ENCODE results near the gene GAREM1. TPM values are rescaled to one million over a fixed set of nuclear protein-coding genes. Genes with fewer than 3 reads are reported as not detected.

Gene GAREM1
- total RNA-seq, 1 donor from 2014 or later = 5.1 TPM

- no peak for TF ChIP-seq CTCF (IDR thresholded peaks at IDR 0.05)
- no peak for TF ChIP-seq EZH2 (IDR thresholded peaks at IDR 0.05)
- TF ChIP-seq EZH2phosphoT487 (IDR thresholded peaks at IDR 0.05) = no peak
- Mint-ChIP-seq H3K4me3 (no peak overlapping the region), H3K27ac (no peak overlapping the region), H3K9me3 (no peaks in the 10 kb centered on the region), H3K4me1 (no peaks in the 10 kb centered on the region), H3K27me3 (ENCODE audit: insufficient read depth, low read depth) (no peaks in the 10 kb centered on the region), H3K36me3 (no peaks in the 10 kb centered on the region)
- no peaks in the 10 kb centered on the region for H3K27me3 ChIP-seq
- no peak for DNase-seq (ENCODE audit: low spot score)
- H3K36me3 ChIP-seq = no peaks in the 10 kb centered on the region
- no peaks in the 10 kb centered on the region for H3K4me1 ChIP-seq
- H3K27ac ChIP-seq = no peak overlapping the region
- no peaks in the 10 kb centered on the region for H4K20me1 ChIP-seq (ENCODE audit: low read depth)
- no peaks in the 10 kb centered on the region for H3F3A ChIP-seq (ENCODE audit: low read depth)
- no peaks in the 10 kb centered on the region for H3K9me3 ChIP-seq (ENCODE audit: low read depth)
- no peak overlapping the region for H3K4me2 ChIP-seq
- H2AFZ ChIP-seq (replicated peaks) = no peak overlapping the region
- no peak overlapping the region for H3K4me3 ChIP-seq
- H3K9ac ChIP-seq = no peak overlapping the region
- H3K79me2 ChIP-seq (ENCODE audit: low read depth) = no peaks in the 10 kb centered on the region
Observed at GRCh38 chr18:32317651-32318050, 153.0 kb downstream of the GAREM1 start.

GRCh38 chr18:32315881-32316280 lies 154.8 kb downstream of the GAREM1 start:
- Histone ChIP-seq H3K79me2 (ENCODE audit: low read depth) (no peaks in the 10 kb centered on the region), H3F3A (ENCODE audit: low read depth) (no peaks in the 10 kb centered on the region), H3K4me2 (no peak overlapping the region), H3K9ac (no peak overlapping the region), H3K9me3 (ENCODE audit: low read depth) (no peaks in the 10 kb centered on the region), H3K27me3 (no peaks in the 10 kb centered on the region), H3K4me1 (no peaks in the 10 kb centered on the region), H3K4me3 (no peak overlapping the region), H3K27ac (no peak overlapping the region), H2AFZ (replicated peaks) (no peak overlapping the region), H3K36me3 (no peaks in the 10 kb centered on the region), H4K20me1 (ENCODE audit: low read depth) (no peaks in the 10 kb centered on the region)
- H3K4me1 Mint-ChIP-seq = no peaks in the 10 kb centered on the region
- no peak overlapping the region for H3K4me3 Mint-ChIP-seq
- no peaks in the 10 kb centered on the region for H3K36me3 Mint-ChIP-seq
- no peak for DNase-seq (ENCODE audit: low spot score)
- no peak for TF ChIP-seq EZH2phosphoT487 (IDR thresholded peaks at IDR 0.05)
- no peak for TF ChIP-seq EZH2 (IDR thresholded peaks at IDR 0.05)
- no peak for TF ChIP-seq CTCF (IDR thresholded peaks at IDR 0.05)
- no peak overlapping the region for H3K27ac Mint-ChIP-seq
- H3K27me3 Mint-ChIP-seq (ENCODE audit: insufficient read depth, low read depth) = no peaks in the 10 kb centered on the region
- no peaks in the 10 kb centered on the region for H3K9me3 Mint-ChIP-seq

GRCh38 chr18:32310774-32311173 lies 159.9 kb downstream of the GAREM1 start:
- Histone ChIP-seq H3K27me3 (no peaks in the 10 kb centered on the region), H3K9me3 (ENCODE audit: low read depth) (no peaks in the 10 kb centered on the region), H3K4me3 (no peak overlapping the region), H4K20me1 (ENCODE audit: low read depth) (no peaks in the 10 kb centered on the region), H3K27ac (no peak overlapping the region), H2AFZ (replicated peaks) (no peak overlapping the region), H3K4me1 (no peaks in the 10 kb centered on the region), H3K36me3 (no peaks in the 10 kb centered on the region), H3K9ac (no peak overlapping the region), H3F3A (ENCODE audit: low read depth) (no peaks in the 10 kb centered on the region), H3K79me2 (ENCODE audit: low read depth) (no peaks in the 10 kb centered on the region), H3K4me2 (no peak overlapping the region)
- Mint-ChIP-seq H3K4me3 (no peak overlapping the region), H3K27ac (no peak overlapping the region), H3K27me3 (ENCODE audit: insufficient read depth, low read depth) (no peaks in the 10 kb centered on the region), H3K36me3 (peaks cover 8% of the 10 kb centered on the region), H3K4me1 (peaks cover 15% of the 10 kb centered on the region), H3K9me3 (no peaks in the 10 kb centered on the region)
- DNase-seq (ENCODE audit: low spot score) = no peak
- TF ChIP-seq CTCF (IDR thresholded peaks at IDR 0.05) (no peak), EZH2phosphoT487 (IDR thresholded peaks at IDR 0.05) (no peak), EZH2 (IDR thresholded peaks at IDR 0.05) (no peak)

All from neural progenitor cell (in vitro differentiated cells).